ENCODE results near the gene LTF. TPM values are rescaled to one million over a fixed set of nuclear protein-coding genes. Genes with fewer than 3 reads are reported as not detected.

LTF gene
- total and polyA plus RNA-seq, 9 of the 15 experiments (the other 6 are each of a cell fraction or from before 2014, with no cell fraction given), result 0.07 TPM; not detected in 8

DNA sequence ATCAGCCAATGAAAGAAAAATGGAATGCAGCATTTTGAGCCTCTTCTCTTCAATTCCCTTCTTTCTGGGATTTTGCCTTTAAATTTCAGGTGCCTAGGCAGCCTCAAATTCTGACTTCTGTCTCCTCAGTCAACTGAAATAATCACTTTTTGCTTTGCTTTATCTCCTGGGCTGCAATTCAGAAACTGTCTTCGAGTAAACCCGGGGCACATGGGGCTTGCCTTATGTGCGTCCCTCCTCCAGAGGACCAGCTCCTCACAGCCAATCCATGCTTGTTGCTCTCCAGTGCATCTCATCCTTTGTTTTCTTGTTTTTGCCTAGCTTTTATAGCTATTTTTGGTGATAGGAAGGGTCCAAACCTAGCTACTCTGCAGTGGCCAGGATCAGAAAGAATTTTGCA is 41.8 kb upstream of the LTF start:
- Histone ChIP-seq H3K36me3 (ENCODE audit: control insufficient read depth, insufficient read depth, low read length) (no peaks in the 10 kb centered on the region), H3K9me3 (replicated peaks; ENCODE audit: control insufficient read depth, insufficient read depth, low read depth, low read length) (no peaks in the 10 kb centered on the region), H3K4me3 (no peak overlapping the region), H4K20me1 (replicated peaks; ENCODE audit: control insufficient read depth, insufficient read depth, low read length) (no peaks in the 10 kb centered on the region), H3K4me2 (ENCODE audit: insufficient read depth, low read length) (no peak overlapping the region), H3K9me1 (ENCODE audit: control insufficient read depth, insufficient read depth, low read length) (no peaks in the 10 kb centered on the region), H3K27me3 (ENCODE audit: control insufficient read depth in 2 of 2, insufficient read depth in 2 of 2, low read length in 2 of 2) (no peaks in the 10 kb centered on the region; a peak in 1 of 5 replicates), H3K9ac (ENCODE audit: insufficient read depth in 1 of 2, low read depth in 2 of 2, low read length in 2 of 2) (no peak overlapping the region), H3K4me1 (replicated peaks in 1 of 2; ENCODE audit: control insufficient read depth in 2 of 2, insufficient read depth in 2 of 2, low read length in 2 of 2) (peaks cover 43 to 72% of the 10 kb centered on the region in 2 experiments), H2AFZ (ENCODE audit: low read depth, low read length) (peak overlapping the region; percentile 33), H3K79me2 (ENCODE audit: control insufficient read depth, insufficient read depth, low read length) (no peaks in the 10 kb centered on the region), H3K27ac (ENCODE audit: extremely low read depth, low read depth, low read length) (no peak overlapping the region)
- ChIA-PET POLR2A (no interaction called here), CTCF (ENCODE audit: low intra/inter-chr PET ratio) (no interaction called here)
- FAIRE-seq (no peak), ATAC-seq (no peak), DNase-seq (ENCODE audit: extremely low read depth in 1 of 4, low spot score in 3 of 4) (no peak)
- in situ Hi-C loops (cut with MboI), result no loop called here
- no TSS peak for BruUV-seq (replicated peaks)
- 45% methylated on average over 3 of the region's 3 CpGs for WGBS (ENCODE audit: insufficient coverage, low coverage, missing lambda C conversion rate)
- intact Hi-C loops (cut with micrococcal nuclease), result no loop called here
- no peak for TF ChIP-seq NR4A1 (CRISPR knock-in tag; IDR thresholded peaks at IDR 0.05)
- peak; percentile 44 for TF ChIP-seq NR4A1 (tag; IDR thresholded peaks at IDR 0.05)
- TF ChIP-seq CHD2 (IDR thresholded peaks at IDR 0.05; ENCODE audit: low read depth, low read length), result no peak
- TF ChIP-seq, protein P1, sequence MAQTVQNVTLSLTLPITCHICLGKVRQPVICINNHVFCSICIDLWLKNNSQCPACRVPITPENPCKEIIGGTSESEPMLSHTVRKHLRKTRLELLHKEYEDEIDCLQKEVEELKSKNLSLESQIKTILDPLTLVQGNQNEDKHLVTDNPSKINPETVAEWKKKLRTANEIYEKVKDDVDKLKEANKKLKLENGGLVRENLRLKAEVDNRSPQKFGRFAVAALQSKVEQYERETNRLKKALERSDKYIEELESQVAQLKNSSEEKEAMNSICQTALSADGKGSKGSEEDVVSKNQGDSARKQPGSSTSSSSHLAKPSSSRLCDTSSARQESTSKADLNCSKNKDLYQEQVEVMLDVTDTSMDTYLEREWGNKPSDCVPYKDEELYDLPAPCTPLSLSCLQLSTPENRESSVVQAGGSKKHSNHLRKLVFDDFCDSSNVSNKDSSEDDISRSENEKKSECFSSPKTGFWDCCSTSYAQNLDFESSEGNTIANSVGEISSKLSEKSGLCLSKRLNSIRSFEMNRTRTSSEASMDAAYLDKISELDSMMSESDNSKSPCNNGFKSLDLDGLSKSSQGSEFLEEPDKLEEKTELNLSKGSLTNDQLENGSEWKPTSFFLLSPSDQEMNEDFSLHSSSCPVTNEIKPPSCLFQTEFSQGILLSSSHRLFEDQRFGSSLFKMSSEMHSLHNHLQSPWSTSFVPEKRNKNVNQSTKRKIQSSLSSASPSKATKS (CRISPR knock-in tag; IDR thresholded peaks at IDR 0.05), result no peak
- TF ChIP-seq, protein P2, sequence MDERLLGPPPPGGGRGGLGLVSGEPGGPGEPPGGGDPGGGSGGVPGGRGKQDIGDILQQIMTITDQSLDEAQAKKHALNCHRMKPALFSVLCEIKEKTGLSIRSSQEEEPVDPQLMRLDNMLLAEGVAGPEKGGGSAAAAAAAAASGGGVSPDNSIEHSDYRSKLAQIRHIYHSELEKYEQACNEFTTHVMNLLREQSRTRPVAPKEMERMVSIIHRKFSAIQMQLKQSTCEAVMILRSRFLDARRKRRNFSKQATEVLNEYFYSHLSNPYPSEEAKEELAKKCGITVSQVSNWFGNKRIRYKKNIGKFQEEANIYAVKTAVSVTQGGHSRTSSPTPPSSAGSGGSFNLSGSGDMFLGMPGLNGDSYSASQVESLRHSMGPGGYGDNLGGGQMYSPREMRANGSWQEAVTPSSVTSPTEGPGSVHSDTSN (CRISPR knock-in tag; IDR thresholded peaks at IDR 0.05; ENCODE audit: low read depth), result no peak
- TF ChIP-seq, protein P2 (tag; conservative IDR thresholded peaks at IDR 0.05; ENCODE audit: low read depth), result no peak
- no peak for TF ChIP-seq ATF1 (CRISPR knock-in tag; IDR thresholded peaks at IDR 0.05)
- no peak for TF ChIP-seq ATF1 (tag; IDR thresholded peaks at IDR 0.05)
- TF ChIP-seq SOX6 (IDR thresholded peaks at IDR 0.05), result no peak
- no peak for TF ChIP-seq ZNF12 (CRISPR knock-in tag; IDR thresholded peaks at IDR 0.05)
- TF ChIP-seq, protein P3, sequence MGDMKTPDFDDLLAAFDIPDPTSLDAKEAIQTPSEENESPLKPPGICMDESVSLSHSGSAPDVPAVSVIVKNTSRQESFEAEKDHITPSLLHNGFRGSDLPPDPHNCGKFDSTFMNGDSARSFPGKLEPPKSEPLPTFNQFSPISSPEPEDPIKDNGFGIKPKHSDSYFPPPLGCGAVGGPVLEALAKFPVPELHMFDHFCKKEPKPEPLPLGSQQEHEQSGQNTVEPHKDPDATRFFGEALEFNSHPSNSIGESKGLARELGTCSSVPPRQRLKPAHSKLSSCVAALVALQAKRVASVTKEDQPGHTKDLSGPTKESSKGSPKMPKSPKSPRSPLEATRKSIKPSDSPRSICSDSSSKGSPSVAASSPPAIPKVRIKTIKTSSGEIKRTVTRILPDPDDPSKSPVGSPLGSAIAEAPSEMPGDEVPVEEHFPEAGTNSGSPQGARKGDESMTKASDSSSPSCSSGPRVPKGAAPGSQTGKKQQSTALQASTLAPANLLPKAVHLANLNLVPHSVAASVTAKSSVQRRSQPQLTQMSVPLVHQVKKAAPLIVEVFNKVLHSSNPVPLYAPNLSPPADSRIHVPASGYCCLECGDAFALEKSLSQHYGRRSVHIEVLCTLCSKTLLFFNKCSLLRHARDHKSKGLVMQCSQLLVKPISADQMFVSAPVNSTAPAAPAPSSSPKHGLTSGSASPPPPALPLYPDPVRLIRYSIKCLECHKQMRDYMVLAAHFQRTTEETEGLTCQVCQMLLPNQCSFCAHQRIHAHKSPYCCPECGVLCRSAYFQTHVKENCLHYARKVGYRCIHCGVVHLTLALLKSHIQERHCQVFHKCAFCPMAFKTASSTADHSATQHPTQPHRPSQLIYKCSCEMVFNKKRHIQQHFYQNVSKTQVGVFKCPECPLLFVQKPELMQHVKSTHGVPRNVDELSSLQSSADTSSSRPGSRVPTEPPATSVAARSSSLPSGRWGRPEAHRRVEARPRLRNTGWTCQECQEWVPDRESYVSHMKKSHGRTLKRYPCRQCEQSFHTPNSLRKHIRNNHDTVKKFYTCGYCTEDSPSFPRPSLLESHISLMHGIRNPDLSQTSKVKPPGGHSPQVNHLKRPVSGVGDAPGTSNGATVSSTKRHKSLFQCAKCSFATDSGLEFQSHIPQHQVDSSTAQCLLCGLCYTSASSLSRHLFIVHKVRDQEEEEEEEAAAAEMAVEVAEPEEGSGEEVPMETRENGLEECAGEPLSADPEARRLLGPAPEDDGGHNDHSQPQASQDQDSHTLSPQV (IDR thresholded peaks at IDR 0.05), result peak; percentile 71
- TF ChIP-seq, protein P4, sequence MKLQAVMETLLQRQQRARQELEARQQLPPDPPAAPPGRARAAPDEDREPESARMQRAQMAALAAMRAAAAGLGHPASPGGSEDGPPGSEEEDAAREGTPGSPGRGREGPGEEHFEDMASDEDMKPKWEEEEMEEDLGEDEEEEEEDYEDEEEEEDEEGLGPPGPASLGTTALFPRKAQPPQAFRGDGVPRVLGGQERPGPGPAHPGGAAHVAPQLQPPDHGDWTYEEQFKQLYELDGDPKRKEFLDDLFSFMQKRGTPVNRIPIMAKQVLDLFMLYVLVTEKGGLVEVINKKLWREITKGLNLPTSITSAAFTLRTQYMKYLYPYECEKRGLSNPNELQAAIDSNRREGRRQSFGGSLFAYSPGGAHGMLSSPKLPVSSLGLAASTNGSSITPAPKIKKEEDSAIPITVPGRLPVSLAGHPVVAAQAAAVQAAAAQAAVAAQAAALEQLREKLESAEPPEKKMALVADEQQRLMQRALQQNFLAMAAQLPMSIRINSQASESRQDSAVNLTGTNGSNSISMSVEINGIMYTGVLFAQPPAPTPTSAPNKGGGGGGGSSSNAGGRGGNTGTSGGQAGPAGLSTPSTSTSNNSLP (IDR thresholded peaks at IDR 0.05; ENCODE audit: borderline replicate concordance, low read depth, low read length), result no peak
- TF ChIP-seq HSF4 (CRISPR knock-in tag; IDR thresholded peaks at IDR 0.05; ENCODE audit: borderline replicate concordance), result 0 out of 2 replicates have a peak, but pooled peaks have one; percentile 7
- TF ChIP-seq TGIF2 (CRISPR knock-in tag; IDR thresholded peaks at IDR 0.05), result no peak

All from K562 (cell line).